IMR-90 (cell line): ENCODE measurements around the gene NKIRAS1. TPM values are rescaled to one million over a fixed set of nuclear protein-coding genes. Genes with fewer than 3 reads are reported as not detected.

ENCODE experiments used
- ATAC-seq: fragments of 200-7000 bp; cut with Tn5 transposase; 2 replicates; pipeline ENCODE4 v1.9.1; 2020; ENCODE audit warnings: low read depth, mild to moderate bottlenecking, moderate library complexity
- BruUV-seq: library from RNA; stranded (reverse); fragments of 400-500 nt; replicated peaks from 2 replicates; lab custom pipeline; 2021; lab: Mats Ljungman, UMichigan
- CTCF ChIA-PET: fragments of 300-600 bp; formaldehyde crosslinking; extraction: SDS; loops from one replicate; lab custom pipeline; 2021; ENCODE audit warnings: antibody characterized with exemption; lab: Yijun Ruan, JAX
- POLR2A ChIA-PET: fragments of 300-600 bp; sonication (Branson Sonifier 250); formaldehyde crosslinking; loops from one replicate; lab custom pipeline; 2022; ENCODE audit warnings: antibody characterized with exemption; ENCODE audit not compliant: unreplicated experiment; lab: Charles Lee
- DNase-seq: peaks from one replicate; pipeline ENCODE4 v3.0.0; 2013
- H2AFZ ChIP-seq: replicated peaks from 2 replicates; pipeline ENCODE3; 2013; ENCODE audit warnings: low read length, mild to moderate bottlenecking; ENCODE audit not compliant: poor library complexity
- H2AK5ac ChIP-seq: 2 replicates; pipeline ENCODE4 v1.6.1; 2013; ENCODE audit warnings: low read depth, low read length, inconsistent platforms
- H2AK9ac ChIP-seq: replicated peaks from 2 replicates; pipeline ENCODE3; 2013; ENCODE audit warnings: mild to moderate bottlenecking, low read depth, low read length, moderate library complexity; ENCODE audit not compliant: poor library complexity
- H2BK120ac ChIP-seq: 2 replicates; pipeline ENCODE4 v1.6.1; 2013; ENCODE audit warnings: low read depth, low read length, inconsistent platforms
- H2BK15ac ChIP-seq: 3 replicates; pipeline ENCODE4 v1.6.1; 2013; ENCODE audit warnings: low read depth, low read length, inconsistent platforms
- H2BK20ac ChIP-seq: 2 replicates; pipeline ENCODE4 v1.6.1; 2013; ENCODE audit warnings: low read depth, mild to moderate bottlenecking, inconsistent platforms, low read length, moderate library complexity
- H2BK5ac ChIP-seq: 2 replicates; pipeline ENCODE4 v1.6.1; 2013; ENCODE audit warnings: mild to moderate bottlenecking, low read depth, low read length, inconsistent platforms; ENCODE audit not compliant: poor library complexity, severe bottlenecking
- H3K14ac ChIP-seq: replicated peaks from 2 replicates; pipeline ENCODE4 v1.6.1; 2013; ENCODE audit warnings: low read depth, low read length, inconsistent platforms
- H3K18ac ChIP-seq: 2 replicates; pipeline ENCODE4 v1.6.1; 2013; ENCODE audit warnings: low read depth, low read length, control low read depth
- H3K23ac ChIP-seq: 2 replicates; pipeline ENCODE4 v1.6.1; 2013; ENCODE audit warnings: low read depth, low read length, inconsistent platforms
- H3K27ac ChIP-seq: 2 replicates; pipeline ENCODE4 v1.5.1; 2013; ENCODE audit warnings: mild to moderate bottlenecking, control low read depth, low read length; ENCODE audit not compliant: insufficient read depth
- H3K27me3 ChIP-seq: 2 replicates; pipeline ENCODE4 v1.6.1; 2013; ENCODE audit warnings: low read length; ENCODE audit not compliant: control insufficient read depth, insufficient read depth
- H3K36me3 ChIP-seq: 2 replicates; pipeline ENCODE4 v1.6.1; 2013; ENCODE audit warnings: low read length, mixed read lengths; ENCODE audit not compliant: control insufficient read depth, insufficient read depth
- H3K4ac ChIP-seq: 2 replicates; pipeline ENCODE4 v1.6.1; 2013; ENCODE audit warnings: low read depth, low read length, inconsistent platforms
- H3K4me1 ChIP-seq: 2 replicates; pipeline ENCODE4 v1.6.1; 2013; ENCODE audit warnings: low read length, mixed read lengths; ENCODE audit not compliant: control insufficient read depth, insufficient read depth
- H3K4me2 ChIP-seq: 2 replicates; pipeline ENCODE4 v1.6.1; 2013; ENCODE audit warnings: low read depth, mild to moderate bottlenecking, control low read depth, low read length, moderate library complexity
- H3K4me3 ChIP-seq: 2 replicates; pipeline ENCODE4 v1.5.1; 2013; ENCODE audit warnings: low read depth, mild to moderate bottlenecking, control low read depth, low read length, moderate library complexity; ENCODE audit not compliant: insufficient read depth
- H3K56ac ChIP-seq: 2 replicates; pipeline ENCODE4 v1.6.1; 2013; ENCODE audit warnings: low read length, inconsistent platforms; ENCODE audit not compliant: insufficient read depth; ENCODE audit errors: extremely low read depth
- H3K79me1 ChIP-seq, 2 experiments: 2 replicates each; pipeline ENCODE4 v1.6.1; 2013; ENCODE audit warnings: low read length in 2 of 2, inconsistent platforms in 1 of 2, low read depth in 1 of 2
- H3K9ac ChIP-seq: 2 replicates; pipeline ENCODE4 v1.6.1; 2013; ENCODE audit warnings: low read depth, low read length, control low read depth
- H3K9me1 ChIP-seq: 2 replicates; pipeline ENCODE4 v1.6.1; 2013; ENCODE audit warnings: low read length, inconsistent platforms; ENCODE audit not compliant: insufficient read depth
- H3K9me3 ChIP-seq: 2 replicates; pipeline ENCODE4 v1.6.1; 2013; ENCODE audit warnings: low read length; ENCODE audit not compliant: control insufficient read depth, insufficient read depth
- H4K20me1 ChIP-seq: 2 replicates; pipeline ENCODE4 v1.6.1; 2013; ENCODE audit warnings: low read length, inconsistent platforms; ENCODE audit not compliant: insufficient read depth
- H4K5ac ChIP-seq: 2 replicates; pipeline ENCODE4 v1.6.1; 2013; ENCODE audit warnings: mild to moderate bottlenecking, low read depth, low read length, control low read depth
- H4K8ac ChIP-seq, 2 experiments: 2 replicates each; pipeline ENCODE4 v1.6.1; 2013; ENCODE audit warnings: low read depth in 2 of 2, low read length in 2 of 2, control low read depth in 1 of 2, inconsistent platforms in 1 of 2
- H4K91ac ChIP-seq: 2 replicates; pipeline ENCODE4 v1.6.1; 2013; ENCODE audit warnings: low read depth, low read length, inconsistent platforms; ENCODE audit not compliant: insufficient read depth
- BHLHE40 ChIP-seq: fragments of 150-350 bp; IDR thresholded peaks from 2 replicates; pipeline ENCODE4 v1.6.1; 2016; ENCODE audit warnings: mild to moderate bottlenecking, low read depth, low read length
- CEBPB ChIP-seq: IDR thresholded peaks from 2 replicates; pipeline ENCODE4 v1.6.1; 2012; ENCODE audit warnings: low read depth, low read length, improper control_type of control experiment
- CHD1 ChIP-seq: IDR thresholded peaks from 2 replicates; pipeline ENCODE4 v1.6.1; 2012; ENCODE audit warnings: low read depth, low read length, improper control_type of control experiment
- FOS ChIP-seq: fragments of 150-350 bp; IDR thresholded peaks from 2 replicates; pipeline ENCODE4 v1.6.1; 2016; ENCODE audit warnings: low read depth, low read length
- MAFK ChIP-seq: IDR thresholded peaks from 2 replicates; pipeline ENCODE4 v1.6.1; 2012; ENCODE audit warnings: low read depth, low read length, improper control_type of control experiment
- MAZ ChIP-seq: IDR thresholded peaks from 2 replicates; pipeline ENCODE4 v1.6.1; 2012; ENCODE audit warnings: low read depth, mild to moderate bottlenecking, low read length, improper control_type of control experiment, moderate library complexity, borderline replicate concordance
- MXI1 ChIP-seq: IDR thresholded peaks from 2 replicates; pipeline ENCODE4 v1.6.1; 2012; ENCODE audit warnings: low read depth, mild to moderate bottlenecking, low read length, moderate library complexity, borderline replicate concordance
- NFE2L2 ChIP-seq: fragments of 150-350 bp; IDR thresholded peaks from 2 replicates; pipeline ENCODE4 v1.6.1; 2016; ENCODE audit warnings: low read depth, mild to moderate bottlenecking, low read length
- POLR2A ChIP-seq: IDR thresholded peaks from 2 replicates; pipeline ENCODE4 v1.6.1; 2012; ENCODE audit warnings: mild to moderate bottlenecking, low read depth, low read length
- RAD21 ChIP-seq: IDR thresholded peaks from 2 replicates; pipeline ENCODE4 v1.6.1; 2012; ENCODE audit warnings: low read length, improper control_type of control experiment
- RCOR1 ChIP-seq: IDR thresholded peaks from 2 replicates; pipeline ENCODE4 v1.6.1; 2012; ENCODE audit warnings: mild to moderate bottlenecking, low read length, improper control_type of control experiment; ENCODE audit not compliant: insufficient replicate concordance
- RFX5 ChIP-seq: IDR thresholded peaks from 2 replicates; pipeline ENCODE4 v1.8.0; 2012; ENCODE audit warnings: low read depth, mild to moderate bottlenecking, low read length, moderate library complexity
- SMC3 ChIP-seq: fragments of 150-350 bp; IDR thresholded peaks from 2 replicates; pipeline ENCODE4 v1.6.1; 2016; ENCODE audit warnings: low read depth, mild to moderate bottlenecking, antibody characterized with exemption, low read length, moderate library complexity
- USF2 ChIP-seq: fragments of 150-350 bp; IDR thresholded peaks from 2 replicates; pipeline ENCODE4 v1.6.1; 2017; ENCODE audit warnings: mild to moderate bottlenecking, antibody characterized with exemption, low read length, low read depth
- WGBS, 2 experiments: methylation state at CpG; one replicate each; pipeline versions ENCODE4 v1.1.5 to v1.1.7; 2013; ENCODE audit warnings: missing lambda C conversion rate in 2 of 2; ENCODE audit not compliant: insufficient read length in 1 of 2; ENCODE audit errors: extremely low coverage in 2 of 2; 5-methylcytosine and 5-hydroxymethylcytosine counted together
- dilution Hi-C: fragments of 300-500 bp; cut with HindIII; formaldehyde crosslinking; loops from one replicate; pipeline ENCODE4 v1.14.3; 2018; ENCODE audit warnings: low sequenced_read_pairs; ENCODE audit not compliant: unreplicated experiment
- in situ Hi-C: fragments of 300-500 bp; cut with MboI; formaldehyde crosslinking; loops from 3 replicates; pipeline ENCODE4 v1.14.3; 2019; ENCODE audit warnings: low sequenced_read_pairs, inconsistent platforms, mixed read lengths
- intact Hi-C: fragments of 100-400 bp; cut with micrococcal nuclease; formaldehyde crosslinking; loops from 2 replicates; pipeline ENCODE4 v1.10.0; 2022
- polyA plus RNA-seq, 3 experiments: library from polyadenylated mRNA; depleted of rRNA; stranded (reverse); fragments of >200 nt; gene quantifications; 2 replicates each; pipeline ENCODE4 v1.2.3, GENCODE V29; 2012; ENCODE audit warnings: low replicate concordance in 1 of 3
- total RNA-seq: library from RNA; depleted of rRNA; stranded (reverse); fragments of >200 nt; gene quantifications from 2 replicates; pipeline ENCODE4 v1.2.3, GENCODE V29; 2012
- TF ChIP-seq, protein P1 (sequence below): conservative IDR thresholded peaks from 2 replicates; pipeline ENCODE4 v1.5.1; 2012; ENCODE audit warnings: mild to moderate bottlenecking, low read depth, low read length, improper control_type of control experiment
- TF ChIP-seq, protein P2 (sequence below): fragments of 150-350 bp; IDR thresholded peaks from 2 replicates; pipeline ENCODE4 v1.6.1; 2016; ENCODE audit warnings: low read depth, mild to moderate bottlenecking, low read length, moderate library complexity, borderline replicate concordance

NKIRAS1 gene
- total and polyA plus RNA-seq, 2 of the 4 experiments (the other 2 are of a cell fraction) = 6.1 to 6.8 TPM

DNA sequence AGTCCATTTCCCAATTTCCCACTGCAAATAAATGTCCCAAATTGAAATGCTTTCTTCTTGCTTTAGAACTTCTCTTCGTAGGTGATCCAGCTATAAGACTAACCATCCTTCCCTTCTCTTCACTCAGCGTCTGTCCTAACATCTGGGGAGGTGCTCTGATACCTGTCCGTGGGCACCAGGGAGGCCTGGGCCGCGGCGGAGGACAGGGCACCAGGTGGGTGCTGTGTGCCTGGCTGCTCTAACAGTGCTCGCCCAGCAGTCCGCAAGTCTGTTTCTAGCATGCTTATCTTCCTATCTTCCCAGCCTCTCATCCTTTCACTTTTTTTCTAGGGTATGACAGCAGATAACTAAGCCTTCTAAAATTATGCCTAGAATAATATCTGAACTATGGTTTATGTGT is 37.3 kb downstream of the NKIRAS1 start:
- no peak overlapping the region for H3K27ac ChIP-seq
- no peak overlapping the region for H3K18ac ChIP-seq
- H3K79me1 ChIP-seq = peaks cover 24 to 69% of the 10 kb centered on the region in 2 experiments
- WGBS, 2 experiments = 92% methylated on average over 2 of the region's 8 CpGs; no CpG with 5 or more reads in 1 of the 2 experiments
- H4K91ac ChIP-seq = no peak overlapping the region
- in situ Hi-C loops = loop anchor here (25.0 kb wide), 2 partner anchors 358 to 808 kb away; no protein-coding TSS in a partner anchor
- H3K9ac ChIP-seq = no peak overlapping the region
- no peak overlapping the region for H3K14ac ChIP-seq
- H4K8ac ChIP-seq = no peak overlapping the region
- dilution Hi-C loops = no loop called here
- H3K36me3 ChIP-seq = peaks cover 9% of the 10 kb centered on the region; the same call in 1 of the 2 replicates
- no peak overlapping the region for H2BK20ac ChIP-seq
- H2AK9ac ChIP-seq = no peak overlapping the region
- ChIA-PET CTCF (no interaction called here), POLR2A (no interaction called here)
- ATAC-seq (no peak), DNase-seq (no peak)
- no peak overlapping the region for H3K4ac ChIP-seq
- H3K4me3 ChIP-seq = no peak overlapping the region
- H2AK5ac ChIP-seq = no peak overlapping the region
- no peak overlapping the region for H4K5ac ChIP-seq
- H3K4me1 ChIP-seq = peaks cover 12% of the 10 kb centered on the region
- H3K9me3 ChIP-seq = no peaks in the 10 kb centered on the region
- H3K4me2 ChIP-seq = no peak overlapping the region
- TF ChIP-seq, protein P1, sequence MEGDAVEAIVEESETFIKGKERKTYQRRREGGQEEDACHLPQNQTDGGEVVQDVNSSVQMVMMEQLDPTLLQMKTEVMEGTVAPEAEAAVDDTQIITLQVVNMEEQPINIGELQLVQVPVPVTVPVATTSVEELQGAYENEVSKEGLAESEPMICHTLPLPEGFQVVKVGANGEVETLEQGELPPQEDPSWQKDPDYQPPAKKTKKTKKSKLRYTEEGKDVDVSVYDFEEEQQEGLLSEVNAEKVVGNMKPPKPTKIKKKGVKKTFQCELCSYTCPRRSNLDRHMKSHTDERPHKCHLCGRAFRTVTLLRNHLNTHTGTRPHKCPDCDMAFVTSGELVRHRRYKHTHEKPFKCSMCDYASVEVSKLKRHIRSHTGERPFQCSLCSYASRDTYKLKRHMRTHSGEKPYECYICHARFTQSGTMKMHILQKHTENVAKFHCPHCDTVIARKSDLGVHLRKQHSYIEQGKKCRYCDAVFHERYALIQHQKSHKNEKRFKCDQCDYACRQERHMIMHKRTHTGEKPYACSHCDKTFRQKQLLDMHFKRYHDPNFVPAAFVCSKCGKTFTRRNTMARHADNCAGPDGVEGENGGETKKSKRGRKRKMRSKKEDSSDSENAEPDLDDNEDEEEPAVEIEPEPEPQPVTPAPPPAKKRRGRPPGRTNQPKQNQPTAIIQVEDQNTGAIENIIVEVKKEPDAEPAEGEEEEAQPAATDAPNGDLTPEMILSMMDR = no peak
- TF ChIP-seq CEBPB = no peak
- TF ChIP-seq FOS = no peak
- TF ChIP-seq BHLHE40 = no peak
- TF ChIP-seq RFX5 = no peak
- no peak for TF ChIP-seq RCOR1
- TF ChIP-seq MAFK = no peak
- no peak for TF ChIP-seq MAZ
- no peak for TF ChIP-seq CHD1
- no peak for TF ChIP-seq POLR2A
- no peak for TF ChIP-seq RAD21
- no peak for TF ChIP-seq NFE2L2
- TF ChIP-seq SMC3 = no peak
- no peak for TF ChIP-seq MXI1
- no peak for TF ChIP-seq USF2
- TF ChIP-seq, protein P2, sequence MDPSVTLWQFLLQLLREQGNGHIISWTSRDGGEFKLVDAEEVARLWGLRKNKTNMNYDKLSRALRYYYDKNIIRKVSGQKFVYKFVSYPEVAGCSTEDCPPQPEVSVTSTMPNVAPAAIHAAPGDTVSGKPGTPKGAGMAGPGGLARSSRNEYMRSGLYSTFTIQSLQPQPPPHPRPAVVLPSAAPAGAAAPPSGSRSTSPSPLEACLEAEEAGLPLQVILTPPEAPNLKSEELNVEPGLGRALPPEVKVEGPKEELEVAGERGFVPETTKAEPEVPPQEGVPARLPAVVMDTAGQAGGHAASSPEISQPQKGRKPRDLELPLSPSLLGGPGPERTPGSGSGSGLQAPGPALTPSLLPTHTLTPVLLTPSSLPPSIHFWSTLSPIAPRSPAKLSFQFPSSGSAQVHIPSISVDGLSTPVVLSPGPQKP = no peak
- no peak overlapping the region for H3K23ac ChIP-seq
- intact Hi-C loops = loop anchor here (10.0 kb wide), 2 partner anchors 165 to 675 kb away; partner anchors contain the start of gene UBE2E2
- BruUV-seq = no TSS peak
- peaks cover 3% of the 10 kb centered on the region for H3K9me1 ChIP-seq
- H3K27me3 ChIP-seq = no peaks in the 10 kb centered on the region
- no peak overlapping the region for H2AFZ ChIP-seq
- no peak overlapping the region for H2BK5ac ChIP-seq
- peaks cover 28% of the 10 kb centered on the region for H4K20me1 ChIP-seq
- no peak overlapping the region for H2BK15ac ChIP-seq
- H2BK120ac ChIP-seq = no peak overlapping the region
- H3K56ac ChIP-seq = no peak overlapping the region
